CD4-positive, alpha-beta T cell treated with Interleukin-1 beta for 1 hour (primary cell): ENCODE results near the gene TNPO3.

Source experiments
- DNase-seq, 2 donors: peaks; one replicate each; pipeline ENCODE4 v3.0.0-alpha.2; 2020 to 2022

The TNPO3 gene

GRCh38 chr7:129054438-129055293 lies at the start of gene TNPO3:
TSS of gene TNPO3 (minus strand) at chr7:129055111. CDS start at chr7:129054770, 341 bp downstream.
- peak; percentile 88 to 89 for DNase-seq

DNA sequence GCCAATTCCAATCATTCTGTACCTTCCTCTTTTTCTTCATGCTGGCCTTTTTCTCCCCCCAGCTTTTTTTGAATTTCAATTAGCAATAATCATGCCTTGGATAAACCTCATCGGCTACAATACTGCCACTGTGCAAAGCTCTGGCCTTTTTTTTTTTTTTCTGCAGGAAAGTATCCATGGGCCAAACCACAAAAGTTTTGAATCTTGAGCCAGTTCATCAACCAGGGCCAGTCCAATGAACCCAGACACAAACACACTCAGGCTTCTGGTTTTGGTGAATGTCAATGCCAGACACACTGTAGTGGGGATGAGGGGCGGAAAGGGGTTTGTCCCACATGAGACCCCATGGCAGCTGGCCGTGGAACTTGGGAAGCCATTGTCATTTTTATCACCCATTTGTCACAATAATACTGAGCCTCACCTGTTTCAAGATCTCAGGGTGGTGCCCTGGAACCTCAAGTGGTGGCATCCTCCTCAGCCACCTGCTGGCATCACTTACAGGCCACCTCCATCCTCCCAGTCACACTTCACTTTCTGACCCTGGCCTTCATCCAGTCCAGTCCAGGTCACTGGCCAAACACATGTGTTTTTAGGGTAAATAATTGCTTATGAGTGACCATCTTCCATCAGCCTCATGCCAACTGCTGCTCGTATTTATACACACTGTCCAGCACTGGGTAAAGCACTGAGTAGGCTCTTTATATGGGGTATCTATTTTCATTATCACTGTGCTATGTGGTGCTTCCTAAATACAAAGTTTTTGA lies 48.8 kb upstream of the TNPO3 start:
- no peak for DNase-seq

DNA sequence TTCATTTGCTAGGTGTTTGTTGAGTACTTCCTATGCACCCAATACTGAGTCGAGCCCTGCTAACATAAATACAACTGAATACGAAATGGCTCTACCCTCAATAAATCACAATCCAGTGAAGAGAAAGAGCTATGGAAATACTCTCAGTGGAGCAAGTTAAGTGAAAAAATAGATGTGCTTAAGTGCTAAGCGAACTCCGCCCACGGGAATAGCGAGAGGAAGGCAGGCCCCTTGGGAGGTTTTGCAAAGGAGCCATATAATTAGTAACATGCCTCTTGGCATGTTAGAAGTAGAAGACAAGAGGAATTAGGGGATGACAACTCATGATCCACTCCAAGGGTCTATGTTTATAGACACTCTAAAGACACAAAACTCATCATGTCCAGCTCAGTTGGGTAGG lies 46.8 kb upstream of the TNPO3 start:
- no peak for DNase-seq

DNA sequence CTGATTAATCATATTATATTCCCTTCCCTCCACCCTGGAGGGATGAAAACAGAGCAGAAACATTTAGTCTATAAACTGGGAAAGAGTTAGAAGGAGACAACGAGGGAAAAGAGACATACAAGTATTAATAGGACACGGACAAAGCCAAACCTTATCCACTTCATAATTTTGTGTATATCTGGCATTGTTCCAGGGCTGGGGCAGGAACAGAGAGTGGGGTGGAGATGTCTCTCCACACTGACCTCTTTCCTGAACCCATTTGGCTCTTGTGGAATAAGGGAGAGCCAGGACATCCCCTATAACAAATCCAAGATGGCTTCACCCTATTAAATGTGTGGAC lies 45.9 kb upstream of the TNPO3 start:
- no peak for DNase-seq

DNA sequence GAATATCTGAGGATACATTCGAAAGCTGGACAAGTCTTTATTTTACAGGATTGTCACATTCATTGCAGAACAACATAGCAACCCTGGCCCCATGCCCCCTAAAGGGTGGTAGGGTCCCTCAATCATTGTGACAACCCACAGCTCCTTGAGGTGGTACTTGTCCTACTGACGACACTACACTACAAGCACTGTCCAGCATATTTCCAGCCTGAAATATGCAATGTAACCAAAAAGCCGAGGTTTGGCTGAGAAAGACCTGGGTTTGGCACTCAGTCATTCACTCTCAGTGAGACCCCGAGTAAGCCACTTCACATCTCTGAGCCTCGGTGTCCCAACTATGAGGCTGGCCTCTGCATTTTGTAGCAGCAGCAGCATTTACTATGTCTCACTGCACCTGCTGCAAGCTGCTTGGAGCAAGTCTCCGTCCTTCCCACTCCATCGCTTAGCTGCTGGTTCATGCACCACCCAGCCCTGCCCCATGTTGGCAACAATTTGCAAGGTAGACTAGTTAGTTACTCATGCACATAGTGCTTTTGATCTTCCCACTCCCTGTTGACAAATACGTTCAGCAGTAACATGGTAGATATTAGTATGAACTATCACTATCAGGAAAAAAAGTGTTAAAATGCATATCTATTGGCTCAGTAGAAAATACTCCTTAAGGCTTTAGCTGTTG lies 43.6 kb upstream of the TNPO3 start:
- no peak for DNase-seq

DNA sequence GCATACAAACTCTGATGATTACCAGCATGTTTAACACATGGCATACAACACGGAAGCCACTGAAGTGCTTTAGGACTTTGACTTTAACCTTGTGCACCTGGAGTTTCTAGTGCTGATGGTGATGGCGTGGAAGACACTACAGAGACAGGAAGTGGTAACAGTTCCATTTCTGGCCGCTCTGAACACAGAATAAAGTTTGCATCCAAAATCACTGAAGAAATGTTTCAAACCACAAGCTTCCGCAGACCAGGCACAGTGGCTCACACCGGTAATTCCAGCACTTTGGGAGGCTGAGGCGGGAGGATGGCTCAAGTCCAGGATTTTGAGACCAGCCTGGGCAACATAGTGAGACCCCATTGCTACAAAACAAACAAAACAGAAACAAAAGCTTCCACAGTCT lies 40.3 kb upstream of the TNPO3 start:
- peak; percentile 11 to 23 for DNase-seq

- DNase-seq, result no peak
Measured at GRCh38 chr7:129094501-129094900, 39.6 kb upstream of the TNPO3 start.

DNA sequence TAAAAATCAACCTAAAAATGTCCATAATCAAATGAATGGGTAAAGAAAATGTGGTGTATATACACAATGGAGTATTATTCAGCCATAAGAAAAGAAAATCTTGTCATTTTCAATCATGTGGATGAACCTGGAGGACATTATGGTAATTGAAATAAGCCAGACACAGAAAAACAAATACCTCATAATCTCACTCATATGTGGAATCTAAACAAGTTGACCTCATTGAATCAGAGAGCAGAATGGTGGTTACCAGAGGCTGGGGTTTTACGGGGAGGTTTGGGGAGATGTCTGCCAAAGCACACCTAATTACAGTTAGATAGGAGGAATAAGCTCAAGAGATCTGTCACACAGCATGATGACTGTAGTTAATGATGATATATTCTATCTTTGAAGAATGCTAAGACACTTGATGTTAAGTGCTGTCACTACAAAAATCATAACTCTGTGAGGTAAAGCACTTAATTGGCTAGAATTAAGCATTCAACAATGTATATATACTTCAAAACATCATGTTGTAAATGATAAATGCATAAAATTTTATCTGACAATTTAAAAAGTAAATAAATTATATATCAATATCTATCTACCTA lies 39.1 kb upstream of the TNPO3 start:
- DNase-seq, result no peak

- DNase-seq, result peak; percentile 80 to 87
Measured at GRCh38 chr7:129091484-129092002, 36.6 kb upstream of the TNPO3 start.

- no peak for DNase-seq
Measured at GRCh38 chr7:129090300-129090907, 35.5 kb upstream of the TNPO3 start.

DNA sequence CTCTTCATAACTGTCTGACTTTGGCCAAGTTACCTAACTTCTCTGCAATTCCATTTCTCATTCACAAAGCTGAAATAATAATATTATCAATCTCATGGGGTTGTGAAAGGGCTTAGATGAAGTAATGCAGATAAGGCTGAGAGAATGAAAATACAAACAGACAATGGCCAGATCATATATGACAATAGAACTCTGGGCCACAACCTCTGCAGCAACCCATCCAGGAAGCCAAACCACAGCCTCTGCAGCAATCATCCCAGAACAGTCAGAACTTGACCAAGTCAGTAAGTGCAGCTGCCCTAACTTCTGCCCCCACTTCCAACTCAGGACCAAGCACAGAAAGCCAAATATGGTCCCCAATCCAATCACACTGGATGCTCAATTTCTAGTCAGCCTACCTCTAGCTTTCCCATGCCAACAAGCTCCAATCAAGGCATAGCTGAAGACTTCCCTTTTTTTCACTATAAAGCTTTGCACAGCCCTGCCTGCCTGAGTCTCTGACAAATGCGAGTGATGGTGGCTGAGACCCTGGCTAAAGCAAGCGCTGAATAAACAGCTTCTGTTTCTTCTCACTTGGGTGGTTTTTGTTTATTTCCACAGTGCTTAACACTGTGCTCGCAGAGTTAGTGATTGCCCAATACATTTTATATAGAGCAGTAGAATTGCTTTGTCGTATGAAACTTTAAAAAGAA lies 34.8 kb upstream of the TNPO3 start:
- DNase-seq, result no peak

DNA sequence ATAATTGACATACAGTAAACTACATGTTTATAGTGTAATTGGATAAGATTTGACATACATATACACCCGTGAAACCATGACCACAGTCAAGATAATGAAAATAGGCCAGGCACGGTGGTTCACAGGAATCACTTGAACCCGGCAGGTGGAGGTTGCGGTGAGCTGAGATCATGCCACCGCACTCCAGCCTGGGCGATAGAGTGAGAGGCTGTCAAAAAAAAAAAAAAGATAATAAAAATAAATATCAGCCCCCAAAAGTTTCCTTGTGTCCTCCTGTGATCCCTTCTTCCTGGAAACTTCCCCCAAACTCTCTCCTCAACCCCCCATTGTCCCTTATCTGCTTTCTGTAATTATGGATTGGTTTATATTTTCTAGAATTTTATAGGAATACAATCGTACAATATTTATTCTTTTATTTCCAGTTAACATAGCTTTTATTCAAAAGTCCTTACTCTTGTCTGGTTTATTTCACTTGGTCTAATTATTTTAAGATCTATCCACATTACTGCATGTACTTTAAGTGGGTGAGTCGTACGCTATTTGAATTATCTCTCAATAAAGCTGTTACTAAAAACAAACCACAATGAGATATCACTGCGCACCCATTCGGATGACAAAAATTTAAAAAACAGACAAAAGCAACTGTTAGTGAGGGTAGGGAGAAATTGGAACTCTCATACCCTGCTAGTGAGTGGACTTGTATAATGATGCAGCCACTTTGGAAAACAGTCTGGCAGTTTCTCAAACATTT lies 30.1 kb upstream of the TNPO3 start:
- DNase-seq, result no peak

DNA sequence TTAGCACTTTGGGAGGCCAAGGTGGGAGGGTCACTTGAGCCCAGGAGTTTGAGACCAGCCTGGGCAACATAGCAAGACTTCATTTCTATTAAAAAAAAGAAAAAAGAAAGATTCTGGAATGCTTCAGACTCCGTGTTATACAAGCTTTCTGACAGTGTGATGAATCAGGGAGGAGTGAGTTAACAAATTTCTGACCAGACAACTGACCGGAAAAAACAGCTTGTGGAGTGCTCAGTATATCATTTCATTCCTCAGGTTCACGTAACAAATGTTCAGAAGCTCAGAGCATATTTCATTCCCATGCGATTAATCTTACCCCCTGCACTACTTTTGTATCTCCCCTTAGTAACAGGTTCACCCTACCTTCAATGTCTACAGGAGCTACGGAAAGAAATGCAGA lies 28.6 kb upstream of the TNPO3 start:
- no peak for DNase-seq

DNA sequence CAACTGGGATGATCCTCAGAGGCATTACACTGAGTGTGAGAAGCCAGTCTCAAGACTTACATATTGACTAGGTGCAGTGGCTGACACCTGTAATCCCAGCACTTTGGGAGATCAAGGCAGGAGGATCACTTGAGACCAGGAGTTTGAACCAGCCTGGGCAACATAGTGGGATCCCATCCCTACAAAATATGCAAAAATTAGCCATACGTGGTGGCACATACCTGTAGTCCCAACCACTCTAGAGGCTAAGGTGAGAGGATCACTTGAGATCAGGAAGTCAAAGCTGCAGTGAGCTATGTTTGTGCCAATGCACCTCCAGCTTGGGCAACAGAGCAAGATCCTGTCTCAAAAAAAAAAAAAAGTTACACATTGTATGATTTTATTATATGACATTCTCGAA lies 23.5 kb upstream of the TNPO3 start:
- DNase-seq, result no peak

- DNase-seq, result no peak
Measured at GRCh38 chr7:129076886-129077285, 22.0 kb upstream of the TNPO3 start.

DNA sequence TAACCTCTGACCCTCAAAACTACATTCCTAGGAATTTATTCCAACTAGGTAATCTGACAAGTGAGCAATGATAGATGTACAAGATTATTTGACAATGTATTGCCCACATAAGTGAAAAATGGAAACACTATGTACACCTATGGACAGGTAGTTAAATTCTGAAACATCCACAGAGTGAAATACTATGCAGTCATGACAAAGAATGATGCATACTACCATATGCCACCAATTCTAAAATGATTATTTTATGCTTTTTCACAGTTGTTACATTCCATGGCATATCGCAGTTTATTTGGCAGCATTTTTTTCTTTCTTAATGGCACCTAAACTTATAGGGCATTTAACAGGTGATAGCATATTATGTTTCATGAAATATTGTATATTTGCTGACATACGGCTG lies 20.1 kb upstream of the TNPO3 start:
- no peak for DNase-seq

DNA sequence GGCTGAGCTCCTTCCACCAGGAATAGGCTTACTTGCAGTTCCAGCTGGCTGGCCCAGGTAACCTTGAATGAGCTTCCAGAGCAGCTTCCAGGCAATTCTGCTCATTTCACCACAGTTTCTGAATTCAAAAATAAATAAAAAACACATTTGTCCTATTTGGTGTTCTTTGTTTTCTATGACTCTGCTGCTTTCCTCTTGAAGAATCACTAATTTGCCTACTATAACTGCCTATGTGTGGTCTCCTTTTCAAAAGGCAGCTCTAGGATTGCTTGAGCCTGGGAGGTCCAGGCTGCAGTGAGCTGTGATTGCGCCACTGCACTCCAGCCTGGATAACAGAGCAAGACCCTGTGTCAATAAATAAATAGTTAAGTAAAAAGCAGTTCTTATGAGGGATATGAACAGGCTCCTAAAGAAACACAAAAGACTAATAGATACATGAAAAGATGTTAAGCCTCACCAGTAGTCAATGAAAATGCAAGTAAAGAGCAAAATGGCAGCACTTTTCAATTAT lies 19.5 kb upstream of the TNPO3 start:
- DNase-seq, result no peak

- DNase-seq, result no peak
Measured at GRCh38 chr7:129073738-129074137, 18.8 kb upstream of the TNPO3 start.

DNA sequence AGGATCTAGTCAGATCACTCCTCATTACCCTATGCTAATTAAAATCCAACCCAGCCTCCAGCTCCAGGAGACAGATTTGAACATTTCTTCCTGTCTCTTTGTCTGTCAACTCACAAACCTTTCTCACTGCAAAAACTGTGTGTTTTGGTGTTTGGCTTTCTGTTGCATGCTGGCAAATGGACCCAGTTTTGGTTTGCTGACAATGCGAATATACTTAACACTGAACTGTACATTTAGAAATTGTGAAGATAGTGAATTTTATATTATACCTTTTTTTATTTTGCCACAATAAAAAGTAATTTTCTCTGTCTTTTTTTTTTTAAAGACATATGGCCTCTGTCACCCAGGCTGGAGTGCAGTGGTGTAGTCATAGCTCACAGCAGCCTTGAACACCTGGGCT lies 18.3 kb upstream of the TNPO3 start:
- DNase-seq, result no peak

GRCh38 chr7:129072479-129073011 lies 17.6 kb upstream of the TNPO3 start:
- peak in 1 of 2 donors; percentile 31 for DNase-seq

DNA sequence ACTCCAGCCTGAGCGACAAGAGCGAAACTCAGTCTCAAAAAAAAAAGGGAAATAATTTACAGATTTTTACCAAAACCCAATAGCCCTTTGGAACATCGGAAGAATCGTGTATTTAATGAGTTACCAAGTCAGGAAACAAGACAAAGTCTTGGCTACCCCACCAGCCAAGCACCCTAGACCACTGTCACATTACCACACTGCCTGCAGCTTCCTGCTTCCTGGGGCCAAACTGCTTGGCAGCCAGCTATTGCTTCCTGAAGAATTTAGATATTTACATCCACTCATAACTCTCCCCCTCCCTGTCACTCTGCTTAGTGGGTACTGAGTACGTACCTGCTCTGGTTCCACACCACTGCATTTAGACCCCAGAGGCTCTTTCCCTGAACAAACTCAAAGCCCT lies 14.1 kb upstream of the TNPO3 start:
- DNase-seq, result no peak
